ENCODE data around the gene CBFA2T2. TPM values are rescaled to one million over a fixed set of nuclear protein-coding genes. Genes with fewer than 3 reads are reported as not detected.

Gene CBFA2T2
- total RNA-seq, 4 donors from 2014 or later = 31.2 to 51.3 (median 37.8) TPM

DNA sequence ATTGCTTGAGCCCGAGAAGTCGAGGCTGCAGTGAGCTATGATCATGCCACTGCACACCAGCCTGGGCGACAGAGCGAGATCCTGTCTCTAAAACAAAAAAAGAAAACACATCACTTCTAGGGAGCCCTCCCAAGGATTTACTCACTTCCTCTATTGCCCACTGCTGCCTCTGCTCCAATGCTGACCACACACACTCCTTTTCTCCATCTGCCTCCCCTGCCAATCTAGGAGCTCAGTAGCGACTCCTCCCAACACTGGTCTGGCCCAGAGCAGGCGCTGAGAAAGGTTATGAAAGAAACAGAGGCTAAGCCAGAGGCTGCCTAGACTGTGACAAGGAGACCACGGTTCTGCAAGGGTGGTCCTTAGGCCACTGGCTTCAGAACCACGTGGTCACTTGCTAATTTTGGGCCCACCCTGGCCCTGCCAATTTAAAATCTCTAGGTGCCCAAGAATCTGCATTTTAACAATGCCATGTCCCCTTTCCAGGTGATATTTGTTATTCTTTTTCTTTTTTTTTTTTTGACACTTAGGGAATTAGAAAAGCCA is 197.5 kb downstream of the CBFA2T2 start:
- Histone ChIP-seq H3K27me3 (no peaks in the 10 kb centered on the region), H3K4me1 (peaks cover 0 to 19% (median 14%) of the 10 kb centered on the region in 4 donors), H3K9me3 (no peaks in the 10 kb centered on the region), H3K27ac (no peak overlapping the region), H3K36me3 (no peaks in the 10 kb centered on the region), H3K4me3 (no peak overlapping the region)
- no peak for DNase-seq
- TF ChIP-seq CTCF (IDR thresholded peaks at IDR 0.05) (no peak), POLR2A (IDR thresholded peaks at IDR 0.05) (no peak)

- no peak overlapping the region for H3K27ac ChIP-seq
- DNase-seq = no peak
- H3K4me3 ChIP-seq = no peak overlapping the region
These were observed 198.4 kb downstream of the CBFA2T2 start for GRCh38 chr20:33687993-33688937.

DNA sequence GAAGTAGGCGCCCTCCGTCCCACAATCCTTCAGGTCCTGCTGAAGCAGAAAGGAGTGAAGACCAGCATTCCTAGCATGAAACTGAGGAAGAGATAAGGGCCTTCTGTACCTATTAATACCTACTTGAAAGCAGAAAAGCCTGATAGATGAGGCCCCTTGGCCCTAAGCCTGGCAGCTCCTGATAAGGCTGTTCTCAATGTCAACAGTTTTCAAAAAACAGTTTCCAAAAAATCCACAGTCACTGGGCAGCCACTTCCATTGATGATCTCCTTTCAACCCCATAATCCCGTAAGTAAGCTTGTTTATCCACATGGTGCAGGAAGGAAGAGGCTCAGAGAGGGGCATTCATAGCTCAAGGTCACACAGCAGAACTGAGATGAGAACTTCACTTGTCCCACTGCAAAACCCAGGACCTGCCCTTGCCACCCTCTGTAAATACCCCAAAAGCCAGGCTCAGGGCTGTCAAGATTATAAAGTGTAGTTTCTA is 199.1 kb downstream of the CBFA2T2 start:
- Histone ChIP-seq H3K27ac (no peak overlapping the region), H3K27me3 (no peaks in the 10 kb centered on the region), H3K4me1 (peaks cover 0 to 19% (median 14%) of the 10 kb centered on the region in 4 donors), H3K36me3 (no peaks in the 10 kb centered on the region), H3K9me3 (no peaks in the 10 kb centered on the region), H3K4me3 (no peak overlapping the region)
- TF ChIP-seq POLR2A (IDR thresholded peaks at IDR 0.05) (no peak), CTCF (IDR thresholded peaks at IDR 0.05) (no peak)
- no peak for DNase-seq

More at GRCh38 chr20:33687993-33688937, 198.4 kb downstream of the CBFA2T2 start:
- Histone ChIP-seq H3K27me3 (no peaks in the 10 kb centered on the region), H3K9me3 (no peaks in the 10 kb centered on the region), H3K36me3 (no peaks in the 10 kb centered on the region), H3K4me1 (peaks cover 0 to 19% (median 14%) of the 10 kb centered on the region in 4 donors)
- no peak for TF ChIP-seq POLR2A (IDR thresholded peaks at IDR 0.05)
- TF ChIP-seq CTCF (IDR thresholded peaks at IDR 0.05) = no peak

DNA sequence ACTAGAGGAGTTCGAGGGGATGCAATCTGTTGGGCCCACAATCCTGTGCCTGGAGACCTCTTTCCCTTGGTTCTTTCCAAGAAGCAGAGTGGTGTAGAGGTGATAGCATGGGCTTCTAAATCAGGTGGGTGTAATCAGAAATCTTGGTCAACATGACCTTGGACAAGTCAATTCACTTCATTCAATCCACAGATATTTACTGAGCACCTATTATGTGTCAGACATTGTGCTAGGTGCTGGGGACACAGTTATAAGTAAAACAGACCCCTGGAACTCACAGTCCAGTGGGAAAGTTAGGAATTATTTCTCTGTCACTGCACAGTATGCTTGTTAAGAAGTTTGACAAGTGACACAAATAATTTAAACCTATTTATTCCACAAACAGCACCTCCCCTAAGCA is 199.6 kb downstream of the CBFA2T2 start:
- H3K27me3 ChIP-seq = no peaks in the 10 kb centered on the region
- H3K4me1 ChIP-seq = peaks cover 0 to 19% (median 14%) of the 10 kb centered on the region in 4 donors
- no peaks in the 10 kb centered on the region for H3K36me3 ChIP-seq
- no peak for TF ChIP-seq POLR2A (IDR thresholded peaks at IDR 0.05)
- no peak for TF ChIP-seq CTCF (IDR thresholded peaks at IDR 0.05)
- DNase-seq = no peak
- no peaks in the 10 kb centered on the region for H3K9me3 ChIP-seq
- no peak overlapping the region for H3K27ac ChIP-seq
- no peak overlapping the region for H3K4me3 ChIP-seq

GRCh38 chr20:33689973-33690372 is 200.1 kb downstream of the CBFA2T2 start:
- TF ChIP-seq POLR2A (IDR thresholded peaks at IDR 0.05) = no peak
- no peak for TF ChIP-seq CTCF (IDR thresholded peaks at IDR 0.05)
- Histone ChIP-seq H3K4me1 (peaks cover 0 to 14% (median 11%) of the 10 kb centered on the region in 4 donors), H3K27ac (no peak overlapping the region), H3K9me3 (no peaks in the 10 kb centered on the region), H3K27me3 (no peaks in the 10 kb centered on the region), H3K36me3 (no peaks in the 10 kb centered on the region), H3K4me3 (no peak overlapping the region)
- DNase-seq = no peak
